ENCODE results near the gene PARD3. TPM values are rescaled to one million over a fixed set of nuclear protein-coding genes. Genes with fewer than 3 reads are reported as not detected.

PARD3 gene
- total RNA-seq, 1 donor from 2014 or later = 51.2 TPM

DNA sequence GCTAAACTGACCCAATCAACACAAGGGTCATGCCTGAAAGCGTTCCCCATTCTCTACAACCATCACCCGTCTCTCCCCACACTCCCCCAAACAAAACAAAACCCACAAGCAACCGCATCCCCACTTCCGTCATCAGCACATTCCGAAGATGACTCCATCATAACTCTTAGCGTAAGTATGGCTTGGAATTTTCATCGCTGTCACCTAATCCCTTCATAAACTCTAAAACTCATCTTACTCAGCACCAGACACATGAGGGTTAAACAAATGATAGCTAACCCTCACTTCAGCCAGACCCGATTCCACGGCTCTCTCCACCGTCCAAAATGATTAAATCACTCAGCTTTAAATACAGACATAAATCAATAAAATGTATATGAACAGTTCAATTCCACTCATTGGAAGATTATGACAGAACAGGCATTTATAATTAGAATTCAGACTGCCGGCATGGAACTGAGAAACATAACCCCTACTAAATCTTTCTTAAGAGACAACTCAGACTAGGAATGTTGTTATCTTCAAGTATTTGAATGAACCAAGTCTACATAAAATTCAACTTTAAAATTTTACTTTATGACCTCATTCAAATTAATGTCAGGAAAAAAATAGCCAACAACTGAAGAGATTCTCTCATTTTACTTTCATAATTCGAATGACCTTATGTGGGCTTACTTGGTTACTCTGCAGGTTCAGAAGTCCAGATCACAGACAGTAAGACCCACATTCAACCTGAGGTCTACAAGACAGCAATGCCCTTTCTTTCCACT, 215.9 kb downstream of the PARD3 start:
- peaks cover 6% of the 10 kb centered on the region for H3K4me1 Mint-ChIP-seq
- H3K36me3 Mint-ChIP-seq (ENCODE audit: low read depth) = no peaks in the 10 kb centered on the region
- H3K9me3 Mint-ChIP-seq = no peaks in the 10 kb centered on the region
- H3K27me3 Mint-ChIP-seq (ENCODE audit: low read depth) = no peaks in the 10 kb centered on the region
- peak overlapping the region; percentile 51 for H3K27ac Mint-ChIP-seq (ENCODE audit: unreplicated experiment)
- no peak overlapping the region for H3K4me3 Mint-ChIP-seq
- no peak for DNase-seq (ENCODE audit: low read depth, low spot score)
- TF ChIP-seq CTCF (conservative IDR thresholded peaks at IDR 0.05) = no peak

GRCh38 chr10:34596351-34596750, 218.7 kb downstream of the PARD3 start:
- Mint-ChIP-seq H3K9me3 (no peaks in the 10 kb centered on the region), H3K27ac (ENCODE audit: unreplicated experiment) (no peak overlapping the region), H3K4me1 (peaks cover 12% of the 10 kb centered on the region), H3K27me3 (ENCODE audit: low read depth) (no peaks in the 10 kb centered on the region), H3K36me3 (ENCODE audit: low read depth) (no peaks in the 10 kb centered on the region), H3K4me3 (no peak overlapping the region)
- TF ChIP-seq CTCF (conservative IDR thresholded peaks at IDR 0.05) = no peak
- DNase-seq (ENCODE audit: low read depth, low spot score) = no peak

DNA sequence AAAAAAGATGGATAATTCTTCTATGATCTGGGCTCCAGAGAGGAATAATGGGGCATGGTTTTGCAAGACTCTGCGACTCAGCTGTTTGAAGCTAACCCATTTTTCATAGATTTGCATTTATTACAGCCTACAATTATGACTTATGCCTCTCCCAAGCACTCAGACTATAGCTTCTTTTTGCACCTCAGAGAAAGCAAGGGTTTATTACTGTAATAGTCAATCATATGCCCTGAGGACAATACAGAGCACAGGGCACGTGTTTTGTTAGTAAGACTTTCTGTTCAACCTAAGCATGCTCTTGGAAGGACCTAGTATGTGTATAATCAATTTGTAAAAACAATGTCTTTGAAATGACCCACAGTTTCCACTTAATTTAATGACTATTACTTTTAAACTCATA, 221.2 kb downstream of the PARD3 start:
- H3K4me1 Mint-ChIP-seq = peaks cover 21% of the 10 kb centered on the region
- no peak for DNase-seq (ENCODE audit: low read depth, low spot score)
- H3K36me3 Mint-ChIP-seq (ENCODE audit: low read depth) = peaks cover 6% of the 10 kb centered on the region
- H3K9me3 Mint-ChIP-seq = peaks cover 6% of the 10 kb centered on the region
- no peak overlapping the region for H3K27ac Mint-ChIP-seq (ENCODE audit: unreplicated experiment)
- TF ChIP-seq CTCF (conservative IDR thresholded peaks at IDR 0.05) = no peak
- no peaks in the 10 kb centered on the region for H3K27me3 Mint-ChIP-seq (ENCODE audit: low read depth)
- no peak overlapping the region for H3K4me3 Mint-ChIP-seq

GRCh38 chr10:34593374-34593890, 221.7 kb downstream of the PARD3 start:
- H3K9me3 Mint-ChIP-seq = peaks cover 6% of the 10 kb centered on the region
- H3K27ac Mint-ChIP-seq (ENCODE audit: unreplicated experiment) = no peak overlapping the region
- no peak overlapping the region for H3K4me3 Mint-ChIP-seq
- no peaks in the 10 kb centered on the region for H3K27me3 Mint-ChIP-seq (ENCODE audit: low read depth)
- peaks cover 24% of the 10 kb centered on the region for H3K4me1 Mint-ChIP-seq
- DNase-seq (ENCODE audit: low read depth, low spot score) = no peak
- TF ChIP-seq CTCF (conservative IDR thresholded peaks at IDR 0.05) = no peak
- H3K36me3 Mint-ChIP-seq (ENCODE audit: low read depth) = peaks cover 6% of the 10 kb centered on the region

DNA sequence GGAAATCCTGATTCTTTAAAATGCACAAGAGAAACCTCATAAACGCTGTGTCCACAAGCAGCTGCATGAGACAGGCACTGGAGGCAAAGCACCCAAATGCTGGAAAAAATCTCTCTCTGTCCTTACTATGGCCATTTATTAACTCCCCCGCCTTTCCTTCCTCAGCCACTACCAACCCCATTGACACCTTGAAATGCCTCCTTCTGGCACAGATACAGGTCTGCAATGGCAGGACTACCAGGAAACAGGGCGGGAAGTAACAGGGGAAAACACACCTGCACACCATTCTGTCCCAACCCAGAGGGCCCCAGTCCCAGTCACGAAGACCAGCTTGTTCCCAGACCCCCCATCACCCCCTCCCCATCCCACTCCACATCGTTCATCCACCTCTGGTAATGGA, 224.3 kb downstream of the PARD3 start:
- Mint-ChIP-seq H3K4me1 (peaks cover 36% of the 10 kb centered on the region), H3K27ac (ENCODE audit: unreplicated experiment) (no peak overlapping the region), H3K36me3 (ENCODE audit: low read depth) (peaks cover 6% of the 10 kb centered on the region), H3K9me3 (peaks cover 6% of the 10 kb centered on the region), H3K4me3 (no peak overlapping the region), H3K27me3 (ENCODE audit: low read depth) (no peaks in the 10 kb centered on the region)
- DNase-seq (ENCODE audit: low read depth, low spot score) = no peak
- no peak for TF ChIP-seq CTCF (conservative IDR thresholded peaks at IDR 0.05)

Data from neural crest cell (in vitro differentiated cells).